CD4-positive, alpha-beta T cell treated with Interleukin-6 at 100 ng/mL for 8 hours (primary cell): Measurements from ENCODE around the gene ADGRL3.
"Not testable (repeated sequence)": the region's sequence is repeated elsewhere in the genome, so short reads cannot be mapped to it uniquely, and the experiment has no call there.

Source experiments
- DNase-seq: peaks from one replicate; pipeline ENCODE4 v3.0.0-alpha.2; 2020; ENCODE audit warnings: mixed read lengths, low spot score

Gene ADGRL3

GRCh38 chr4:61493470-61493869 lies 293.3 kb downstream of the ADGRL3 start:
- DNase-seq: no peak

DNA sequence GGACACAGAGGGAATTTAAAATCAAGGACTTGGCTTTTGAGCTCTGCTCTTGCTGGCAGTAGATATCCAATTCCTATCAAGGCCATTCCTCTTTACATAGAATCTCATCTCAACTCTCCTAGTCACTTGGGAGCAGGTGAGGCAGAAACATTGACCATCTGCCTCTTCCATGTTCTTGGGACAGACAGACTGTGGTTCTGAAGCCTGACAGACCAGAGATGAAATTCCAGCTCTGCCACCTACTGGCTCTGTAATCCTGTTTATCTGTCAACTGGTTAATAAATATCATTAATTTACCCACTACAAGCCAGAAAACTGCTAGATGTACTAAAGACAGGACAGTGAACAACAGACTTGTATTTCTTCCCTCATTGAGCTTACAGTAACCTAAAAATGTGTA lies 300.8 kb downstream of the ADGRL3 start:
- DNase-seq: no peak

GRCh38 chr4:61501812-61502211 lies 301.7 kb downstream of the ADGRL3 start:
- DNase-seq: no peak

DNA sequence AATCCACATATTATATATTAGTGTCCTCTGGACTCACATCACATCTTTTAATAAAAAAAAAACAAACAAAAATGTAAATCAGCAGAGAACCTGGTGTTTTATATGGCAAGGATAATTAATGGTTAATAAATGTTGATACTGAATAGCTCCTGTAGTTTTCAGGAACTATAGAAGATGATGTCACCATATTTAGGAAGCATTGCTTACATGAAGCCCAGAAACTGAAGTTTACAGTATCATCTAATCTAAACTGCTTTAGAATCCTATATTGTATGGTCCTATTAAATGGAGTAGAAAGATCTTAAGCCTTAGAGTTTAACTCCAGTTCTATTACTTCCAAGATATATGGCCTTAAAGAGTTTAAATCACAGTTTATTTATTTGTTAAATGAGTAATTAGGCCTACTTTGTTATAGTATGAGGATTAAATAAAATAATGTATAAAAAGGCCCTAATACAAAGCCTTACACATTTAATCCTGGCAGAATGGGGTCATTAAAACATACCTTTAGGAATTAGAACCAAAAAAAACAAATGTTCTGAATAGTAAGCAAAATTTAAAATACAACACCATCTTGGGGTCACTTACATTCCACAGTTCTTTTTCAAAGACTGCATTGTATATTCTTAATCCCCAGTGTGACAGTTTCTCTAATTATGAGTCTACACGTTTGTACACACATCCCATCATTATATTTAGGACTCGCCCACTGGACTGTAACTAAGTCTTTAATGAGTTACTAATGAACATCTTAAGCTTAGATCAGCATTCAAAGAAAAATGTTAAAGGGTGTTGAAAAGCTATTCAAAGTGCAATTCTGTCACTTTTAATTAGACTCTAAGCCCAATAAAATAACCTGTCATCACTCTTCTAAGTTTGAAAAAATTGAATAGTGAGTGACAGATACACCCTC lies 305.9 kb downstream of the ADGRL3 start:
- no peak for DNase-seq

DNA sequence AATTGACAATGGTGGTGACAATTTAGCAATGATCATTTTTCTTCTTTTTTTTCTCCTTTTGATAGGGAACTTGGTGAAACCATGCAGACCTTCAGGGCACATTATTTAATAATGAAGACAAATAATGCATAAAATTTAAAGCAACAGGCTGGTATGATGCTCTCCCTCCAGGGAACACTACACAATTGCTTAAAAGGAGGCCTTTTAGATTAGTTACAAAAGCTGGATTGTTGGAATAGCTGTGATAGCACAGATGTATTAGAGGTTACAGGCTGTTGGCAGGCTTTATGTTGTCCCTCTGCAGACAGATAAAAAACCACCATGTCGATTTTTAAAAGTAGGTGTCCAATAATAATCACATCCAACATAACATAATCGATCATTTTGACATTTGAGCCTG lies 307.0 kb downstream of the ADGRL3 start:
- DNase-seq: no peak

- not testable (repeated sequence) for DNase-seq
Observed at GRCh38 chr4:61509721-61510241, 309.7 kb downstream of the ADGRL3 start.

- DNase-seq: no peak
Observed at GRCh38 chr4:61511716-61512488, 311.8 kb downstream of the ADGRL3 start.

DNA sequence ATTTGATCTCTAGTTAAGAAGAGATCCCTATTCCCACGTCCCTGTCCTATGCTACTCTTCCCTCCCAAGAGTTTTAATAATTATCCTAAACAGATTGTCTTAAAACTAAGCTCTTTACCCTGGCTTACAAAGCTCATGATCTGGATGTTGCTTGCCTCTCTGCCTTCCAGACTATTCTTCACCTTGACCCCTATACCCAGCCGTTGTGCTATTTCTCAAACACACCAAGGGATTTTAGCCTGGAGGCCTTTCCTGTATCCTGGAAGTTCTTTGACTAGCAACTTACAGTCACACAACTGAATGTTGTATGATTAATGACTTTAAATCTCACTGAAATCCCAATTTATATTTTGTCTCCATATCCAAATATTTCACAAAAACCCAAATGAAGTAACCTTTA lies 314.9 kb downstream of the ADGRL3 start:
- DNase-seq: no peak

DNA sequence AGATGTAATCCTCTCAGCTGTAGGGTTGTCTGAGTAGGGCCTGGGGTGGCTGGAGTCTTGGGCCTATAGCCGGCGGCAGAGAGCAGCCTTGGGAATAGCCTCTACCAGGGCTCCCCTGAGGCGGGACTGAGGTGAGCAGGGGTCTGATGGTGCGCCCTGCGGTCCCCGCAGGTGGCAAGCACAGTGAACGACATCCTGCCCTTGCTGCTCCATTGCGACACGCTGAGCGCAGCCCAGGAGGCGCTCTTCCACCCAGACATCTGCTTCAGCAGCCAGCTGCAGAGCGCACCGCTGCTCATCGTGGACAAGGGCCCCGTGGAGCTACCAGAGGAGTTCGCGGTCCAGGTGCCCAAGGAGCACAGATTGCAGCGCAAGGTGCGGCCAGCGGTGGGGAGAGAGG lies 317.0 kb downstream of the ADGRL3 start:
- no peak for DNase-seq

- no peak for DNase-seq
Observed at GRCh38 chr4:61520166-61520565, 320.0 kb downstream of the ADGRL3 start.

DNA sequence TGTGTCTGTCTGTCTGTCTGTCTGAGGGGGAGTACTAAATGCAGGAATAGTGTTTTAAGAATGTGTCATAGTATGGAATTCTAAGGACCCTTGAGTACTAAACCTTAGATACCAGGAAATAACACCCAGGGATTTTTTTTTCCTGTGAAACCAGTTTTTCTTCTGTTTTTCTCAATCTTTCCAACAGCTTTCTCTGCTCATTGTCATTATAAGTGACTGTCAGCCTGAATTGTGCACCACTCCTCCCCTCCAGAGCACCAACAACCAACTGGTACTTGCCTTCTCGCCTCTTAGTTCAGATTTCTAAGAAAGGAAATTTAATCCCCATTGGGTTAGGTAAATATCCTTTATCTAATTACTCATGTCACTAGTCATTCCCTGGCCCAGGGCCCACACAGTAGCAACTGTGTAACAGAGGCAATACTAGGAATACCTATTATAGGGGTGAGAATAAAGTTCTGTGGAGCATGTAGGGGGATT lies 320.6 kb downstream of the ADGRL3 start:
- DNase-seq: no peak

DNA sequence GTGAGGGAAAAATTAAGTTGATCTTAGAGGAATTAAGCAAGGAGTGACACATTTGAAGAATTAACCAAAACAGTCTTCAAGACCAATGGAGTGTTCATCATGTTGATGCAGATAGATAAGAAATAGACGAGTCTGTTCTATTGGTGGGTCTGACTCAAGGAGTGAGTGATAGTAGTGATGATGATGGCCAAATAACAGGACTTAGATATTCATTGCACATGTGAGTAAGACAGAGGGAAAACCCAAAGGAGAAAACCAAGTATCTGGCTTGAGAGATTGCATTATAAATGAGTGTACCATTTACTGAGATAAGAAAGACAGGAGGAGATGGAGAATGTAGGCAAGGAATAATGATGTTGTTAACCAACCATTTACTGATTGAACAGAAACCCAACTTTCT lies 321.3 kb downstream of the ADGRL3 start:
- DNase-seq: no peak

GRCh38 chr4:61522312-61522711 lies 322.2 kb downstream of the ADGRL3 start:
- no peak for DNase-seq

DNA sequence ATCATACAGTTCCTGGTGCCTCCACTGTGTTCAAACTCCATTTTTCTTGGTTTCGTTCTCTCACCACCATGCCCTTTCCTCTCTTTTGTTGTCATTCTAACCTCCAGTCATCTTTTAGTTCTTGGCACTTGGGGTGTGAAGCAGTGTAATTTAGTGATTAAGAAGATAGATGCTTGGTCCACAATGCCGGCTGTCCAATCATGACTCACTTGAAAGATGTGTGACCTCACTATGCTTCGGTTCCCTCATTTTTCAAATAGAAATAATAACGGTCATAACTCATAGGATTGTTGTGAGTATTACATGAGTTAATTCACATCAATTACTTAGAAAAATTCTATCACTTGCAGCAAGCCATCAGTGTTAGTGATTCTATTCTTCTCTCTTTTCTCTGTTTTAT lies 327.8 kb downstream of the ADGRL3 start:
- no peak for DNase-seq

DNA sequence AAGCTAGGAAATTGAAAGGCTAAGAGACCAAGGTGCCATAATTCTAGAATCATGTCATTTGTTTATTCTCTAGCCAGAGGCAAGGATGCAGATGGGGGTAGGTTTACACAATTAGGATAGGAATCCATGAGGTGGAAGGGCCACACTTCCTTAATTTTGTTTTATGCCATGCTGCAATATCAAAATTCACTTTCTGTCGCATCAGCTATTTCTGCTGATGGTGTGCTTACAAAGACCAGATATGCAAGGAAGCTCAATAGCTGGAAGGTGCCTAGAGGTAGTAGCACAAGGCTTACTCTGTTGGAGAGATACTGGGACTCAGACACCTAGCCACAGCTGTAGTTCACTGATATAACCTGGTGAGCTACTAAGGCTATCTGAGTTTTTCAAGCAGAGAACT lies 328.5 kb downstream of the ADGRL3 start:
- DNase-seq: no peak

DNA sequence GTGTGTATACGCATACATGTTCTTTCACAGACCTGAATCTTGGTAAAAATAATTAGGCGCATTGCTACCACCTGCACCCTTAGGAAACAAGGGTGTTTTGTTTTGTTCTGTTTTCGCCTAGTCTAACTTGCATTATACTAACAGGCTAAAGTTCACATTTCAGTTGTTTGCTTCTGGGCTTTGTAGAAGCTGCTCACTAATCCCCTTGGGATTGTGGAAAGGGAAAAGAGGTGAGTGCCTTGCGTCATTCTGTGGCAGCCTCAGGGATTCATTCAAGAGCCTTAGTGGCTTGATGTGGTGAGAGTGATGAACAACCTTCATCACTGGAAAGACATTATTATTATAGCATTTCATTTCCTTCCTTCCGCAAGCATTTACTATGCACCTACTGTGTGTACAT lies 331.1 kb downstream of the ADGRL3 start:
- no peak for DNase-seq

DNA sequence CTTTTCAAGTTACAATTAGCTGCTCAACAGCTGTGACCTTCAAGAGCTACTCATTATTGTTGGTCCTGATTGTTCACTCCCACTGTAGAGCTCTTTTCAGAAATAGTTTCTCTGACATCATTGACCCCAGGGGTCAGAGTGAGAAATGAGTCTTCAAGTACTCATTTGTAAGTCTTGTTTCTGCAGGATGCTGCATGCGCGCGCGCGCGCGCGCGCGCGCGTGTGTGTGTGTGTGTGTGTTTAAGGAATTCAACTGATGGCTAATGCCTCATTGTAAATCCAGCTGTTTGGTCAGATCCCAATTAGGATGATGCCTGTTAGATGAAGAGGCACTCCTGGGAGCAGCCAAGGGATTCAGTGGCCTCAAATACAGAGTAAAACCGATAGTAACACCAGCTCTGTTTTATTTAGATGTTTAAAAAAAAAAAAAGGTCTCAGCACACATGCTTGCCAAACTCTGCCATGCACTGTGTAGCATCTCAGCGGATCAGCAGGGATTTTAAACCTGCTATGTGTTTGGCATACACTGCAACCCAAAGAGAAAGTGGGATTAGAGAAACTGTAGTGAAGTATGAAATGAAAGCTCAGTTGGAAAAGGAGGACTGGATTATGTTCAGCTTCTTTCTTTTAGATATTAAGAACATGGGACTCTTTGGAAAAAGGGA lies 332.3 kb downstream of the ADGRL3 start:
- DNase-seq: no peak

DNA sequence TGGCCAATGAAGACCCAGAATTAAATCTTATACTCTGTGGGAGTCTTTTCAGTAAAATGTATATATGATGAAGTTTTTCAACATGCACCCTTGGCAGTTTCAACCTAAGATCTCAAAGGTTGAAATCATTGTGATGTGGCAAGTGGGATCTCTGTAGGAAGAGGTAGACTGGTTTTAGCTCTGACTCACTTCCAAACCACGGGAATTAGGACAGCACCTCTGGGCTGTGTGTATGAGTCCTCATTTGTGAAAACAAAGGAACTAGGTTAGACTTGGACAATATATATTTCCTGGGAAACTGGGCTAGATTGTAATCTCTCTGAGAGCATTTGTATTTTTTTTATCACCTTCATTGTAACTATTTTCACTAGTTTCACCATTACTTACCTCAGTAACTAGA lies 333.0 kb downstream of the ADGRL3 start:
- DNase-seq: no peak

- DNase-seq: no peak
Observed at GRCh38 chr4:61540944-61541343, 340.8 kb downstream of the ADGRL3 start.

- no peak for DNase-seq
Observed at GRCh38 chr4:61541459-61541858, 341.3 kb downstream of the ADGRL3 start.

DNA sequence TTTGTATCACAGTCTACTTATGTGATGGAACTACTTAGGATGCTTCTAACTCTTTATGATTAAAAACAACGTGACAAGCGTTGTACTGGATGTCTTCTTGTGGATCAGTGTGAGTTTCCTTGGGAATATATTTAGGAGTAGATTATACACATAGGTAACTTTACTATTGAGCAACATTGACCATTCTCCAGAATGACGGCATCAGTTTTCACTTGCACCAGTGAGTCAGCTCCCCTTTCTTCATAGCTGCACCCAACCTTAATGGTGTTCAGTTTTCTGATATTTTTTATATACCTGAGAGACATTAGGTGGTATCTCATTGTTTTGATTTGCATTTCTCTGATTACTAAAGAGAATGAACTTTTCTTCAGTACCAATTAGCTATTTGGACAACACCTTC lies 343.9 kb downstream of the ADGRL3 start:
- DNase-seq: no peak

- no peak for DNase-seq
Observed at GRCh38 chr4:61545902-61546480, 345.9 kb downstream of the ADGRL3 start.
